ENCODE results near the gene NOM1.
"Not testable (repeated sequence)": the region's sequence is repeated elsewhere in the genome, so short reads cannot be mapped to it uniquely, and the experiment has no call there.

The NOM1 gene, protein sequence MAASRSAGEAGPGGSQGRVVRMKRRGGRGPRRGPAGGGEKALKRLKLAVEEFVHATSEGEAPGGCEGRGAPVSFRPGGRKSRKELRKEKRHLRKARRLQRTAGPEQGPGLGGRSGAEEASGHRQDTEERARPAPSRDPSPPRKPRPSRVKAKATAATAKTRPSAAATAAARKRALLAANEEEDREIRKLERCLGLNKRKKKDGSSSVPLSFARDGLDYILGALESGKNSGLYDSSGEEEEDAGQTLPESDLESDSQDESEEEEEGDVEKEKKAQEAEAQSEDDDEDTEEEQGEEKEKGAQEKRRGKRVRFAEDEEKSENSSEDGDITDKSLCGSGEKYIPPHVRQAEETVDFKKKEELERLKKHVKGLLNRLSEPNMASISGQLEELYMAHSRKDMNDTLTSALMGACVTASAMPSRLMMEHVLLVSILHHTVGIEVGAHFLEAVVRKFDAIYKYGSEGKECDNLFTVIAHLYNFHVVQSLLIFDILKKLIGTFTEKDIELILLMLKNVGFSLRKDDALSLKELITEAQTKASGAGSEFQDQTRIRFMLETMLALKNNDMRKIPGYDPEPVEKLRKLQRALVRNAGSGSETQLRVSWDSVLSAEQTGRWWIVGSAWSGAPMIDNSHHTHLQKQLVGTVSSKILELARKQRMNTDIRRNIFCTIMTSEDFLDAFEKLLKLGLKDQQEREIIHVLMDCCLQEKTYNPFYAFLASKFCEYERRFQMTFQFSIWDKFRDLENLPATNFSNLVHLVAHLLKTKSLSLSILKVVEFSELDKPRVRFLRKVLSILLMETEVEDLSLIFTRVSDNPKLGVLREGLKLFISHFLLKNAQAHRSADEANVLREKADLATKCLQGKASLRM

GRCh38 chr7:156949541-156950380 lies at the start of gene NOM1:
Gene NOM1 (plus strand): TSS chr7:156949712. CDS start chr7:156949738, 26 bp downstream.
- DNase-seq: peak; percentile 70 to 78

DNA sequence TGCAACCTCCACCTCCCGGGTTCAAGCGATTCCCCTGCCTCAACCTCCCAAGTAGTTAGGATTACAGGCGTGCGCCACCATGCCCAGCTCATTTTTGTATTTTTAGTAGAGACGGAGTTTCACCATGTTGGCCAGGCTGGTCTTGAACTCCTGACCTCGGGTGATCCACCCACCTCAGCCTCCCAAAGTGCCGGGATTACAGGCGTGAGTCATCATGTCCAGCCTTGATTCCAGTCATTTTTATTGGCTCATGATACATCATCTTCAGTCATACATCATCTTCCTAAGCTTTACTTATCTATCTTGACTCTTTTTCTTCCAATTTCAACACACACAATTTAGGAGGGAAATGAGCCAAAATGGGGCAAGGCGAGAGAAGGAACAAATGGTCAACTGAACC lies 49.4 kb upstream of the NOM1 start:
- DNase-seq: not testable (repeated sequence)

- DNase-seq: no peak
Observed at GRCh38 chr7:156903232-156903909, 46.1 kb upstream of the NOM1 start.

- DNase-seq: no peak
Observed at GRCh38 chr7:156906200-156906649, 43.3 kb upstream of the NOM1 start.

DNA sequence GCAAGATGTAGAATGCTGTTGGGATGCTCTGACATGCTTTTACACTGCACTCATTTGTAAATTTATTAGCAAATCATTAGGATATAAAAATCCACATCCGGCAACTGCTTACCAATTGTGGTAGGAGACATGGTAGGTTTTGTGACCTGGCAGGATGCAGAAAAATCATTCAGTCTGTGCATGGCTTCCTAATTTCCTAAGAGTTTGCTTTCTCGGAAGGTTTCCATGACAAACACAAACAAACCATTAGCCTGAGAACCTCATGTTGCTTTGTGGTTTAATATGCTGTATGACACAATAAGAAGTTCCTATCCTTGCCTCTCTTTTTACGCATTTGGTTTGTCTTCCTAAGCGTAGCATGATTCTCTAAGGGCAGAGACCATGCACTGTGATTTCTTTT lies 41.9 kb upstream of the NOM1 start:
- DNase-seq: no peak

DNA sequence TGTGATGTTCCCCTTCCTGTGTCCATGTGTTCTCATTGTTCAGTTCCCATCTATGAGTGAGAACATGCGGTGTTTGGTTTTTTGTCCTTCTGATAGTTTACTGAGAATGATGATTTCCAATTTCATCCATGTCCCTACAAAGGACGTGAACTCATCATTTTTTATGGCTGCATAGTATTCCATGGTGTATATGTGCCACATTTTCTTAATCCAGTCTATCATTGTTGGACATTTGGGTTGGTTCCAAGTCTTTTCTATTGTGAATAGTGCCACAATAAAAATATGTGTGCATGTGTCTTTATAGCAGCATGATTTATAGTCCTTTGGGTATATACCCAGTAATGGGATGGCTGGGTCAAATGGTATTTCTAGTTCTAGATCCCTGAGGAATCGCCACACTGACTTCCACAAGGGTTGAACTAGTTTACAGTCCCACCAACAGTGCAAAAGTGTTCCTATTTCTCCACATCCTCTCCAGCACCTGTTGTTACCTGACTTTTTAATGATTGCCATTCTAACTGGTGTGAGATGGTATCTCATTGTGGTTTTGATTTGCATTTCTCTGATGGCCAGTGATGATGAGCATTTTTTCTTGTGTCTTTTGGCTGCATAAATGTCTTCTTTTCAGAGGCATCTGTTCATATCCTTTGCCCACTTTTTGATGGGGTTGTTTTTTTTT lies 39.8 kb upstream of the NOM1 start:
- DNase-seq: not testable (repeated sequence)

GRCh38 chr7:156918635-156919034 lies 30.9 kb upstream of the NOM1 start:
- DNase-seq: no peak

GRCh38 chr7:156919132-156919713 lies 30.3 kb upstream of the NOM1 start:
- no peak for DNase-seq

GRCh38 chr7:156920076-156920475 lies 29.4 kb upstream of the NOM1 start:
- DNase-seq: no peak

GRCh38 chr7:156920487-156921373 lies 28.8 kb upstream of the NOM1 start:
- DNase-seq: not testable (repeated sequence)

GRCh38 chr7:156922304-156922703 lies 27.2 kb upstream of the NOM1 start:
- not testable (repeated sequence) for DNase-seq

GRCh38 chr7:156925821-156926220 lies 23.7 kb upstream of the NOM1 start:
- DNase-seq: not testable (repeated sequence)

GRCh38 chr7:156927571-156928405 lies 21.7 kb upstream of the NOM1 start:
- DNase-seq: no peak

- DNase-seq: no peak
Observed at GRCh38 chr7:156928406-156928747, 21.1 kb upstream of the NOM1 start.

- no peak for DNase-seq
Observed at GRCh38 chr7:156929789-156930539, 19.5 kb upstream of the NOM1 start.

GRCh38 chr7:156932006-156932405 lies 17.5 kb upstream of the NOM1 start:
- no peak for DNase-seq

- DNase-seq: no peak
Observed at GRCh38 chr7:156935250-156935649, 14.3 kb upstream of the NOM1 start.

GRCh38 chr7:156936766-156937165 lies 12.7 kb upstream of the NOM1 start:
- not testable (repeated sequence) for DNase-seq
